ENCODE measurements around the gene COX18.

GRCh38 chr4:73098016-73098415 is 28.5 kb upstream of the COX18 start:
- no peak for TF ChIP-seq NFYB (CRISPR knock-in tag; conservative IDR thresholded peaks at IDR 0.05; ENCODE audit: low read depth)
- TF ChIP-seq IRF1 (CRISPR knock-in tag; IDR thresholded peaks at IDR 0.05), result no peak
- no peak for TF ChIP-seq CTCF (IDR thresholded peaks at IDR 0.05)
- no peak for TF ChIP-seq SMAD3 (CRISPR knock-in tag; IDR thresholded peaks at IDR 0.05; ENCODE audit: borderline replicate concordance)
- TF ChIP-seq CBFB (CRISPR knock-in tag; IDR thresholded peaks at IDR 0.05; ENCODE audit: low read depth), result no peak
- TF ChIP-seq ZNF232 (CRISPR knock-in tag; IDR thresholded peaks at IDR 0.05), result no peak
- TF ChIP-seq ETV6 (CRISPR knock-in tag; IDR thresholded peaks at IDR 0.05), result no peak
- no peak for TF ChIP-seq ZNF317 (CRISPR knock-in tag; IDR thresholded peaks at IDR 0.05; ENCODE audit: borderline replicate concordance, low read depth)
- no peak for TF ChIP-seq RELA (CRISPR knock-in tag; IDR thresholded peaks at IDR 0.05; ENCODE audit: borderline replicate concordance)
- TF ChIP-seq MAX (CRISPR knock-in tag; IDR thresholded peaks at IDR 0.05), result no peak
- no peak for TF ChIP-seq PREB (CRISPR knock-in tag; IDR thresholded peaks at IDR 0.05; ENCODE audit: borderline replicate concordance)
- TF ChIP-seq PRRX2 (CRISPR knock-in tag; IDR thresholded peaks at IDR 0.05), result no peak

Measured in WTC11 (cell line).